ENCODE measurements around the gene TFIP11. TPM values are rescaled to one million over a fixed set of nuclear protein-coding genes. Genes with fewer than 3 reads are reported as not detected.

TFIP11 gene
- total and polyA plus RNA-seq, 2 of the 13 experiments (the other 11 are each of a cell fraction or from before 2014, with no cell fraction given), result 15.4 to 22.8 TPM

- H3K79me2 ChIP-seq (ENCODE audit: insufficient read depth, low read length), result peaks cover 15% of the 10 kb centered on the region
- no TSS peak for BruUV-seq (replicated peaks)
- H2AFZ ChIP-seq (ENCODE audit: low read length), result no peak overlapping the region
- CTCF ChIA-PET (ENCODE audit: low intra/inter-chr PET ratio, low total read pairs), result no interaction called here
- peak overlapping the region; percentile 59 for H3K4me2 ChIP-seq (ENCODE audit: low read depth, low read length)
- peak overlapping the region; percentile 73 for H3K27ac ChIP-seq (ENCODE audit: extremely low read length, insufficient read depth, low read length)
- intact Hi-C loops (cut with micrococcal nuclease; ENCODE audit: unreplicated experiment), result no loop called here
- in situ Hi-C loops (cut with HindIII; ENCODE audit: extremely low pct_ligation_motif_present, low pct_unique_long_range_greater_than_20kb), result no loop called here
- peaks cover 15 to 61% of the 10 kb centered on the region in 2 experiments for H3K36me3 ChIP-seq (replicated peaks in 1 of 2; ENCODE audit: control insufficient read depth in 1 of 2, insufficient read depth in 2 of 2, low read length in 2 of 2)
- H3K4me1 ChIP-seq (ENCODE audit: insufficient read depth, low read length), result peaks cover 45% of the 10 kb centered on the region
- peak; percentile 71 for DNase-seq (ENCODE audit: low spot score)
- no peaks in the 10 kb centered on the region for H4K20me1 ChIP-seq (ENCODE audit: insufficient read depth, low read length)
- 39% methylated on average over 4 of the region's 4 CpGs for WGBS (ENCODE audit: low lambda C conversion rate)
- peak overlapping the region; percentile 36 for H3K9ac ChIP-seq (ENCODE audit: insufficient read depth, low read depth, low read length)
- peak; percentile 87 for FAIRE-seq
- H3K4me3 ChIP-seq (replicated peaks in 1 of 3; ENCODE audit: insufficient read depth in 1 of 3, low read depth in 2 of 3, low read length in 3 of 3), result 0 out of 6 replicates have a peak overlapping the region, but pooled peaks of 1 of the 3 experiments have one; percentile 7
- ATAC-seq, result peak; percentile 91
- no peaks in the 10 kb centered on the region for H3K9me3 ChIP-seq (ENCODE audit: low read length)
- POLR2A ChIA-PET, result interaction anchor here (1.0 to 1.1 kb wide), 2 partner anchors 9 to 10 kb away, joined by 3 to 5 read pairs; no protein-coding TSS in a partner anchor
- H3K27me3 ChIP-seq (ENCODE audit: control insufficient read depth in 1 of 2, insufficient read depth in 2 of 2, low read length in 2 of 2), result no peaks in the 10 kb centered on the region
- peak; percentile 46 for TF ChIP-seq RBFOX2 (IDR thresholded peaks at IDR 0.05; ENCODE audit: low read depth, low read length)
- TF ChIP-seq ZBTB7B (CRISPR knock-in tag; IDR thresholded peaks at IDR 0.05), result no peak
- TF ChIP-seq SCMH1 (CRISPR knock-in tag; IDR thresholded peaks at IDR 0.05; ENCODE audit: borderline replicate concordance), result no peak
- peak; percentile 32; the same call in 1 of the 2 replicates for TF ChIP-seq ZGPAT (CRISPR knock-in tag; IDR thresholded peaks at IDR 0.05)
- TF ChIP-seq GABPB1 (CRISPR knock-in tag; IDR thresholded peaks at IDR 0.05), result 0 out of 2 replicates have a peak, but pooled peaks have one; percentile 28
- peak; percentile 45; the same call in 1 of the 2 replicates for TF ChIP-seq ARID5B (CRISPR knock-in tag; IDR thresholded peaks at IDR 0.05)
- no peak for TF ChIP-seq FOXA1 (IDR thresholded peaks at IDR 0.05)
- TF ChIP-seq FOXA1 (CRISPR knock-in tag; IDR thresholded peaks at IDR 0.05), result peak; percentile 64; the same call in 1 of the 2 replicates
- TF ChIP-seq PAXIP1 (CRISPR knock-in tag; conservative IDR thresholded peaks at IDR 0.05), result peak; percentile 48; the same call in 1 of the 2 replicates
- peak; percentile 59 for TF ChIP-seq HNF4A (CRISPR knock-in tag; IDR thresholded peaks at IDR 0.05)
- no peak for TF ChIP-seq TBP (CRISPR knock-in tag; IDR thresholded peaks at IDR 0.05)
- TF ChIP-seq ZBTB21 (CRISPR knock-in tag; IDR thresholded peaks at IDR 0.05), result peak; percentile 90
- TF ChIP-seq POLR2AphosphoS5 (IDR thresholded peaks at IDR 0.05; ENCODE audit: low read depth, low read length), result 0 out of 2 replicates have a peak, but pooled peaks have one; percentile 16
- TF ChIP-seq TRAFD1 (CRISPR knock-in tag; IDR thresholded peaks at IDR 0.05; ENCODE audit: borderline replicate concordance), result no peak
Measured at GRCh38 chr22:26489447-26490036, 22.7 kb downstream of the TFIP11 start.

Measured in HepG2 (cell line).